NCI-H2171 treated with DMSO at 0.1 percent for 48 hours (cell line): ENCODE data around the gene LUC7L3.

Source experiments
- DNase-seq: peaks from one replicate; lab custom pipeline; 2025; lab: John Stamatoyannopoulos, UW

LUC7L3 gene

GRCh38 chr17:50758989-50759544, 39.7 kb downstream of the LUC7L3 start:
- DNase-seq: no peak

- no peak for DNase-seq
Measured at GRCh38 chr17:50762177-50762576, 42.8 kb downstream of the LUC7L3 start.

- no peak for DNase-seq
Measured at GRCh38 chr17:50763716-50764475, 44.5 kb downstream of the LUC7L3 start.

- no peak for DNase-seq
Measured at GRCh38 chr17:50764734-50765149, 45.3 kb downstream of the LUC7L3 start.

GRCh38 chr17:50765454-50766221, 46.2 kb downstream of the LUC7L3 start:
- DNase-seq: no peak

- DNase-seq: no peak
Measured at GRCh38 chr17:50766222-50767023, 47.0 kb downstream of the LUC7L3 start.

- no peak for DNase-seq
Measured at GRCh38 chr17:50767030-50767429, 47.6 kb downstream of the LUC7L3 start.

- DNase-seq: no peak
Measured at GRCh38 chr17:50767446-50767845, 48.0 kb downstream of the LUC7L3 start, which contains the start of gene ANKRD40CL. Gene ANKRD40CL, minus strand, starts transcription at chr17:50767518. Its CDS starts 605 bp downstream, at chr17:50766913.

- DNase-seq: no peak
Measured at GRCh38 chr17:50768346-50768761, 49.0 kb downstream of the LUC7L3 start.

- no peak for DNase-seq
Measured at GRCh38 chr17:50769884-50770283, 50.5 kb downstream of the LUC7L3 start.

GRCh38 chr17:50770346-50770745, 50.9 kb downstream of the LUC7L3 start:
- no peak for DNase-seq

GRCh38 chr17:50771991-50772785, 52.8 kb downstream of the LUC7L3 start:
- no peak for DNase-seq

- DNase-seq: no peak
Measured at GRCh38 chr17:50774225-50774803, 54.9 kb downstream of the LUC7L3 start.

- no peak for DNase-seq
Measured at GRCh38 chr17:50775926-50776325, 56.5 kb downstream of the LUC7L3 start.

GRCh38 chr17:50778471-50778870, 59.1 kb downstream of the LUC7L3 start:
- no peak for DNase-seq

GRCh38 chr17:50778988-50779387, 59.6 kb downstream of the LUC7L3 start:
- DNase-seq: no peak

- DNase-seq: no peak
Measured at GRCh38 chr17:50779747-50780353, 60.4 kb downstream of the LUC7L3 start.

- DNase-seq: no peak
Measured at GRCh38 chr17:50781167-50781566, 61.8 kb downstream of the LUC7L3 start.

- peak; percentile 83 for DNase-seq
Measured at GRCh38 chr17:50783193-50783660, 63.8 kb downstream of the LUC7L3 start.

GRCh38 chr17:50783905-50784304, 64.5 kb downstream of the LUC7L3 start:
- no peak for DNase-seq
